Loucy (cell line): ENCODE measurements around the gene APOL4.

ENCODE experiments used
- H2AFZ ChIP-seq: fragments of 200-600 bp; sonication (generic); 2 replicates; pipeline ENCODE4 v1.6.0; 2016; ENCODE audit warnings: antibody characterized with exemption, mild to moderate bottlenecking, low read length, moderate library complexity
- H3F3A ChIP-seq: fragments of 200-600 bp; 2 replicates; pipeline ENCODE4 v1.6.0; 2016; ENCODE audit warnings: antibody characterized with exemption, low read depth, mild to moderate bottlenecking
- H3K27me3 ChIP-seq: fragments of 200-600 bp; sonication (generic); 2 replicates; pipeline ENCODE4 v1.6.1; 2014; ENCODE audit warnings: low read length, mild to moderate bottlenecking; ENCODE audit not compliant: insufficient read depth, poor library complexity, severe bottlenecking
- H3K36me3 ChIP-seq: fragments of 200-600 bp; sonication (generic); 2 replicates; pipeline ENCODE4 v1.6.1; 2016; ENCODE audit warnings: low read length; ENCODE audit not compliant: insufficient read depth
- H3K4me1 ChIP-seq: fragments of 200-600 bp; sonication (generic); 2 replicates; pipeline ENCODE4 v1.5.1; 2014; ENCODE audit warnings: low read length, mild to moderate bottlenecking; ENCODE audit not compliant: insufficient read depth, poor library complexity, severe bottlenecking
- H3K4me2 ChIP-seq: fragments of 200-600 bp; sonication (generic); 2 replicates; pipeline ENCODE4 v1.6.0; 2014; ENCODE audit warnings: antibody characterized with exemption, low read length, low read depth, mild to moderate bottlenecking; ENCODE audit not compliant: poor library complexity, severe bottlenecking
- H3K4me3 ChIP-seq: fragments of 200-600 bp; sonication (generic); 2 replicates; pipeline ENCODE4 v1.5.1; 2014; ENCODE audit warnings: low read length, mild to moderate bottlenecking, mixed read lengths; ENCODE audit not compliant: poor library complexity, severe bottlenecking
- H3K79me2 ChIP-seq: fragments of 200-600 bp; sonication (generic); 2 replicates; pipeline ENCODE4 v1.6.1; 2014; ENCODE audit warnings: low read length; ENCODE audit not compliant: insufficient read depth
- H3K9ac ChIP-seq: fragments of 200-600 bp; sonication (generic); 2 replicates; pipeline ENCODE4 v1.6.0; 2014; ENCODE audit warnings: mild to moderate bottlenecking, low read depth, low read length, moderate library complexity; ENCODE audit not compliant: poor library complexity, severe bottlenecking
- H3K9me2 ChIP-seq: fragments of 200-600 bp; sonication (generic); replicated peaks from 2 replicates; pipeline ENCODE4 v1.6.1; 2016; ENCODE audit warnings: low read depth, low read length, mixed read lengths
- H3K9me3 ChIP-seq: fragments of 200-600 bp; sonication (generic); 2 replicates; pipeline ENCODE4 v1.6.1; 2014; ENCODE audit warnings: mild to moderate bottlenecking, antibody characterized with exemption, low read length, low read depth; ENCODE audit not compliant: insufficient read depth
- H4K20me1 ChIP-seq: fragments of 200-600 bp; sonication (generic); 2 replicates; pipeline ENCODE4 v1.6.0; 2014; ENCODE audit warnings: antibody characterized with exemption, low read length, mild to moderate bottlenecking; ENCODE audit not compliant: insufficient read depth, poor library complexity, severe bottlenecking
- EZH2phosphoT487 ChIP-seq: fragments of 200-600 bp; IDR thresholded peaks from 2 replicates; pipeline ENCODE4 v1.6.1; 2018; ENCODE audit warnings: antibody characterized with exemption, mild to moderate bottlenecking, moderate library complexity, borderline replicate concordance
- TF ChIP-seq, protein P1 (sequence below): fragments of 200-600 bp; sonication (generic); conservative IDR thresholded peaks from 2 replicates; pipeline ENCODE4 v1.5.1; 2014; ENCODE audit warnings: mild to moderate bottlenecking, antibody characterized with exemption, low read length

The APOL4 gene

DNA sequence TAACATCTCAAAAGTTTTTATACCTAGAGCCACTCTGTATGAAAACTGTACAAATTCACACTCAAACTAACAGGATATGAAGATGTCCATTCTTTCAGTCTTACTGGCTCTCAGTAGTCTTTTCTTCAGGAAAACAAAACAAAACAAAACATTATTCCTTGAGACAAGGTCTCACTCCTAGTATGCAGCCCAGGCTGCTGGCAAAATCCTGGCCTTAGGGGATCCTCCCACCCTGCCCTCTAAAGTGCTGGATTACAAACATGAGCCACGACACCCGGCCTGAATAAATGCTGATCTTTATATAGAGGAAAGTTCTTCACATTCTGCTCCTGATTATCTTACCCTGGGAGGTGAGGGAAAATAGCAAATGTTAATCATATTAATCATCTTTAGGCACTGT, 32.6 kb upstream of the APOL4 start:
- Histone ChIP-seq H3K9me3 (no peaks in the 10 kb centered on the region), H3F3A (no peaks in the 10 kb centered on the region), H2AFZ (no peak overlapping the region), H3K4me1 (peaks cover 42% of the 10 kb centered on the region), H3K27me3 (no peaks in the 10 kb centered on the region), H3K36me3 (no peaks in the 10 kb centered on the region), H3K4me3 (no peak overlapping the region), H4K20me1 (no peaks in the 10 kb centered on the region), H3K9me2 (no peaks in the 10 kb centered on the region), H3K79me2 (peaks cover 32% of the 10 kb centered on the region), H3K4me2 (no peak overlapping the region), H3K9ac (no peak overlapping the region)
- no peak for TF ChIP-seq EZH2phosphoT487
- TF ChIP-seq, protein P1, sequence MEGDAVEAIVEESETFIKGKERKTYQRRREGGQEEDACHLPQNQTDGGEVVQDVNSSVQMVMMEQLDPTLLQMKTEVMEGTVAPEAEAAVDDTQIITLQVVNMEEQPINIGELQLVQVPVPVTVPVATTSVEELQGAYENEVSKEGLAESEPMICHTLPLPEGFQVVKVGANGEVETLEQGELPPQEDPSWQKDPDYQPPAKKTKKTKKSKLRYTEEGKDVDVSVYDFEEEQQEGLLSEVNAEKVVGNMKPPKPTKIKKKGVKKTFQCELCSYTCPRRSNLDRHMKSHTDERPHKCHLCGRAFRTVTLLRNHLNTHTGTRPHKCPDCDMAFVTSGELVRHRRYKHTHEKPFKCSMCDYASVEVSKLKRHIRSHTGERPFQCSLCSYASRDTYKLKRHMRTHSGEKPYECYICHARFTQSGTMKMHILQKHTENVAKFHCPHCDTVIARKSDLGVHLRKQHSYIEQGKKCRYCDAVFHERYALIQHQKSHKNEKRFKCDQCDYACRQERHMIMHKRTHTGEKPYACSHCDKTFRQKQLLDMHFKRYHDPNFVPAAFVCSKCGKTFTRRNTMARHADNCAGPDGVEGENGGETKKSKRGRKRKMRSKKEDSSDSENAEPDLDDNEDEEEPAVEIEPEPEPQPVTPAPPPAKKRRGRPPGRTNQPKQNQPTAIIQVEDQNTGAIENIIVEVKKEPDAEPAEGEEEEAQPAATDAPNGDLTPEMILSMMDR = no peak

- Histone ChIP-seq H4K20me1 (no peaks in the 10 kb centered on the region), H3K4me3 (no peak overlapping the region), H2AFZ (no peak overlapping the region), H3K9me2 (no peaks in the 10 kb centered on the region), H3K79me2 (peaks cover 28% of the 10 kb centered on the region), H3K27me3 (no peaks in the 10 kb centered on the region), H3K9me3 (no peaks in the 10 kb centered on the region), H3K9ac (no peak overlapping the region), H3F3A (no peaks in the 10 kb centered on the region), H3K36me3 (no peaks in the 10 kb centered on the region), H3K4me1 (peaks cover 39% of the 10 kb centered on the region), H3K4me2 (no peak overlapping the region)
- TF ChIP-seq, protein P1 = no peak
- no peak for TF ChIP-seq EZH2phosphoT487
These were observed 32.2 kb upstream of the APOL4 start for GRCh38 chr22:36233796-36234195.

GRCh38 chr22:36232715-36233401, 31.2 kb upstream of the APOL4 start:
- H3K4me2 ChIP-seq = no peak overlapping the region
- no peak overlapping the region for H3K9ac ChIP-seq
- no peaks in the 10 kb centered on the region for H3F3A ChIP-seq
- no peak overlapping the region for H3K4me3 ChIP-seq
- H3K9me3 ChIP-seq = no peaks in the 10 kb centered on the region
- H3K9me2 ChIP-seq = no peaks in the 10 kb centered on the region
- no peak for TF ChIP-seq EZH2phosphoT487
- TF ChIP-seq, protein P1 = no peak
- H2AFZ ChIP-seq = no peak overlapping the region
- no peaks in the 10 kb centered on the region for H4K20me1 ChIP-seq
- H3K36me3 ChIP-seq = no peaks in the 10 kb centered on the region
- H3K4me1 ChIP-seq = peaks cover 29% of the 10 kb centered on the region
- peaks cover 18% of the 10 kb centered on the region for H3K79me2 ChIP-seq
- H3K27me3 ChIP-seq = no peaks in the 10 kb centered on the region
